Skeletal muscle tissue (tissue), 4 donors: ENCODE measurements around the gene TMEM240. TPM values are rescaled to one million over a fixed set of nuclear protein-coding genes. Genes with fewer than 3 reads are reported as not detected.

Experiments
- H3K27ac ChIP-seq: one replicate; pipeline ENCODE4 v1.7.0; 2013; ENCODE audit warnings: mild to moderate bottlenecking, low read depth, low read length, inconsistent platforms
- H3K27me3 ChIP-seq, 3 donors: one replicate each; pipeline ENCODE4 v1.7.0; 2013; ENCODE audit warnings: low read length in 3 of 3; ENCODE audit not compliant: control insufficient read depth in 3 of 3, insufficient read depth in 3 of 3
- H3K36me3 ChIP-seq, 3 donors: one replicate each; pipeline ENCODE4 v1.7.0; 2013; ENCODE audit warnings: low read length in 3 of 3; ENCODE audit not compliant: control insufficient read depth in 3 of 3, insufficient read depth in 3 of 3
- H3K4me1 ChIP-seq, 3 donors: one replicate each; pipeline ENCODE4 v1.7.0; 2013; ENCODE audit warnings: low read length in 3 of 3, mild to moderate bottlenecking in 3 of 3; ENCODE audit not compliant: control insufficient read depth in 3 of 3, insufficient read depth in 3 of 3
- H3K4me3 ChIP-seq, 3 donors: one replicate each; pipeline ENCODE4 v1.7.0; 2013; ENCODE audit warnings: low read length in 3 of 3
- H3K9ac ChIP-seq, 3 donors: one replicate each; pipeline ENCODE4 v1.7.0; 2013; ENCODE audit warnings: low read length in 3 of 3, mild to moderate bottlenecking in 3 of 3, moderate library complexity in 2 of 3, low read depth in 1 of 3
- H3K9me3 ChIP-seq, 3 donors: one replicate each; pipeline ENCODE4 v1.7.0; 2013; ENCODE audit warnings: low read length in 3 of 3; ENCODE audit not compliant: control insufficient read depth in 3 of 3
- total RNA-seq: library from RNA; depleted of rRNA; stranded (reverse); fragments of >200 nt; gene quantifications from one replicate; pipeline ENCODE4 v1.2.3, GENCODE V29; 2014
- donor health status: Osteomylitis.

The TMEM240 gene
- total RNA-seq, 1 donor from 2014 or later = 2.1 TPM

- H3K9ac ChIP-seq = no peak overlapping the region
- H3K36me3 ChIP-seq = peaks cover 9 to 22% (median 21%) of the 10 kb centered on the region in 3 donors
- H3K4me1 ChIP-seq = peaks cover 7 to 25% (median 24%) of the 10 kb centered on the region in 3 donors
- no peaks in the 10 kb centered on the region for H3K9me3 ChIP-seq
- H3K27me3 ChIP-seq = no peaks in the 10 kb centered on the region
- H3K4me3 ChIP-seq = no peak overlapping the region
- no peak overlapping the region for H3K27ac ChIP-seq
Observed at GRCh38 chr1:1541956-1542765, 1.7 kb upstream of the TMEM240 start.

GRCh38 chr1:1540818-1541628 lies 599 bp upstream of the TMEM240 start:
- H3K9ac ChIP-seq = peak overlapping the region in 1 of 3 donors; percentile 79
- no peaks in the 10 kb centered on the region for H3K27me3 ChIP-seq
- H3K36me3 ChIP-seq = peaks cover 9 to 22% (median 19%) of the 10 kb centered on the region in 3 donors
- no peak overlapping the region for H3K27ac ChIP-seq
- H3K4me3 ChIP-seq = peak overlapping the region in 2 of 3 donors; percentile 39 to 61
- H3K9me3 ChIP-seq = no peaks in the 10 kb centered on the region
- peaks cover 17 to 36% (median 35%) of the 10 kb centered on the region in 3 donors for H3K4me1 ChIP-seq

- Histone ChIP-seq H3K9ac (peak overlapping the region in 1 of 3 donors; percentile 75), H3K27ac (no peak overlapping the region), H3K9me3 (no peaks in the 10 kb centered on the region), H3K36me3 (peaks cover 9 to 22% (median 19%) of the 10 kb centered on the region in 3 donors), H3K4me1 (peaks cover 17 to 39% (median 36%) of the 10 kb centered on the region in 3 donors), H3K27me3 (no peaks in the 10 kb centered on the region), H3K4me3 (peak overlapping the region in 2 of 3 donors; percentile 61 to 73)
Observed at GRCh38 chr1:1539310-1540089, 924 bp downstream of the TMEM240 start.

- Histone ChIP-seq H3K4me3 (peak overlapping the region in 1 of 3 donors; percentile 61), H3K9me3 (no peaks in the 10 kb centered on the region), H3K4me1 (peaks cover 16 to 42% (median 36%) of the 10 kb centered on the region in 3 donors), H3K9ac (peak overlapping the region in 1 of 3 donors; percentile 75), H3K27ac (no peak overlapping the region), H3K27me3 (no peaks in the 10 kb centered on the region), H3K36me3 (peaks cover 9 to 22% (median 19%) of the 10 kb centered on the region in 3 donors)
Observed at GRCh38 chr1:1538989-1539309, 1.5 kb downstream of the TMEM240 start.

- H3K4me3 ChIP-seq = no peak overlapping the region
- H3K27me3 ChIP-seq = no peaks in the 10 kb centered on the region
- no peaks in the 10 kb centered on the region for H3K9me3 ChIP-seq
- peaks cover 14 to 43% (median 40%) of the 10 kb centered on the region in 3 donors for H3K4me1 ChIP-seq
- H3K27ac ChIP-seq = no peak overlapping the region
- peaks cover 9 to 22% (median 19%) of the 10 kb centered on the region in 3 donors for H3K36me3 ChIP-seq
- peak overlapping the region in 1 of 3 donors; percentile 16 for H3K9ac ChIP-seq
Observed at GRCh38 chr1:1538334-1538733, 2.1 kb downstream of the TMEM240 start.

GRCh38 chr1:1537626-1538250 lies 2.7 kb downstream of the TMEM240 start:
- Histone ChIP-seq H3K36me3 (peaks cover 6 to 19% (median 15%) of the 10 kb centered on the region in 3 donors), H3K4me1 (peaks cover 17 to 44% (median 40%) of the 10 kb centered on the region in 3 donors), H3K27me3 (no peaks in the 10 kb centered on the region), H3K9me3 (no peaks in the 10 kb centered on the region), H3K4me3 (no peak overlapping the region), H3K9ac (peak overlapping the region in 1 of 3 donors; percentile 73), H3K27ac (no peak overlapping the region)

GRCh38 chr1:1536938-1537546 lies 3.4 kb downstream of the TMEM240 start:
- peak overlapping the region in 1 of 3 donors; percentile 6 for H3K4me3 ChIP-seq
- peak overlapping the region; percentile 32 to 73 (median 51) for H3K9ac ChIP-seq
- H3K27me3 ChIP-seq = no peaks in the 10 kb centered on the region
- H3K36me3 ChIP-seq = peaks cover 6 to 14% (median 13%) of the 10 kb centered on the region in 3 donors
- no peaks in the 10 kb centered on the region for H3K9me3 ChIP-seq
- peak overlapping the region; percentile 68 for H3K27ac ChIP-seq
- peaks cover 17 to 44% (median 40%) of the 10 kb centered on the region in 3 donors for H3K4me1 ChIP-seq

- H3K4me3 ChIP-seq = peak overlapping the region in 1 of 3 donors; percentile 13
- peaks cover 2 to 8% (median 6%) of the 10 kb centered on the region in 3 donors for H3K36me3 ChIP-seq
- peak overlapping the region; percentile 68 for H3K27ac ChIP-seq
- H3K4me1 ChIP-seq = peaks cover 17 to 41% (median 40%) of the 10 kb centered on the region in 3 donors
- no peaks in the 10 kb centered on the region for H3K9me3 ChIP-seq
- H3K9ac ChIP-seq = peak overlapping the region; percentile 32 to 73 (median 51)
- H3K27me3 ChIP-seq = no peaks in the 10 kb centered on the region
Observed at GRCh38 chr1:1536019-1536937, 4.1 kb downstream of the TMEM240 start.
